Activated CD8-positive, alpha-beta memory T cell treated with anti-CD3 and anti-CD28 coated beads for 48 hours (primary cell): Measurements from ENCODE around the gene HNMT.
"Not testable (repeated sequence)": the region's sequence is repeated elsewhere in the genome, so short reads cannot be mapped to it uniquely, and the experiment has no call there.

Source experiments
- DNase-seq, 3 experiments: peaks; one replicate each; pipeline ENCODE4 v3.0.0-alpha.2; 2020; ENCODE audit warnings: low read depth in 2 of 3, low spot score in 2 of 3

HNMT gene

DNA sequence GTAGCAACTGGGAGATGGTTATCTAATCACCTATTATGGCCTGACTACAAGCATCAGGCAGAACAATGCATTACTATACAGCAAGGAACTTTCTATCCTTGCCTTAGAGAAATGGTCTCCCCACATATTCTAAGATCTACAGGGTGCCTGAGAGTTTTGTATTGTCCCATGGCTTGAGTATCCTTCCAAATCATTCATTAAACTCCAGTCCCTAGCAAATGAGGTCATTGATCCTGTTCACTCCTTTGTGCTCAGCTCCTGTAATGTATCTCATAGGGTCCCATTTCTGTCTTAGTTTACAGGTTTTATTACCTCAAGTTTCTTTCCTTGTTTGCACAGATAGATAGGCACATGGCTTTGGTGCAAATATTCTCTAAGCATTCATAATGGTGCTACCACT lies 9.0 kb downstream of the HNMT start:
- no peak for DNase-seq

DNA sequence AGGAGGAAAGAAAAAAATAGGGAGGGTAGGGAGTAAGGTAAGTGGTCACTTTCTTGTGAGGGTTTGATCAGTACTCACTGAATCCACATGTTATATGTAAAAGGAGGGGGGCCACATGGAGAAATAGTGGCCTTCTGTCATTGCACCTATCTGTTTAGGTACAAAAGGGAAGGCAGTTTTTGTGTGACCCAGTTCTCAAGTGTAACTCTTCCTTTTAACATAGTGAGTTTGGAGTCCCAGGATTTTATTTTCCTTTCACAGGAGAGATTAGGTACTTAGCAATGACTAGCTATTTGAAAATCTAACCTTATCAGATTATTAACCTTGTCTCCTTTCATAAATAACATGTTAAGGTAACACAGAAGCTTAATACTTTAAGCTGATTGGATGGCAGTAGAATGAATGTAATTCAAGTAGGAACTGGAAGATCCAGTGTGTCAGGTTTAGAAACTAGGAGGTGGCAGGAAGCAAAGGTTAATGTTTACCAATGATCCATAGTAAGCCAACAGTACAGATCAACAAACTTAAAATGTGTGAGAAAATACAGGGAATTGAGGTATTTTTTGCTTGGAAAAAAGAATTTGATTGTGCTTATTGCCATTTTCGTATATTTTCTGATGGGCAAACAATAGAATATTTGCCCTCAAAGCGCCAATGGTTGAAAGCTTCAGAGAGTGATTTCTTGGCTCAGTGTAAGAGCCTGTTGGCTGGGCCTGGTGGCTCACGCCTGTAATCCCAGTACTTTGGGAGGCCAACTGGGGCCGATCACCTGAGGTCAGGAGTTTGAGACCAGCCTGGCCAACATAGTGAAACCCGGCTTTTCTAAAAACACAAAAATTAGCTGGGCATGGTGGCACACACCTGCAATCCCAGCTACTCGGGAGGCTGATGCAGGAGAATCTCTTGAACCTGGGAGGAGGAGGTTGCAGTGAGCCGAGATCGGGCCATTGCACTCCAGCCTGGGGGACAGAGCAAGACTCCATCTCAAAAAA lies 11.3 kb downstream of the HNMT start:
- no peak for DNase-seq

- DNase-seq, result no peak
These were observed 12.0 kb downstream of the HNMT start for GRCh38 chr2:137976274-137976673.

- no peak for DNase-seq
These were observed 13.5 kb downstream of the HNMT start for GRCh38 chr2:137977790-137978189.

DNA sequence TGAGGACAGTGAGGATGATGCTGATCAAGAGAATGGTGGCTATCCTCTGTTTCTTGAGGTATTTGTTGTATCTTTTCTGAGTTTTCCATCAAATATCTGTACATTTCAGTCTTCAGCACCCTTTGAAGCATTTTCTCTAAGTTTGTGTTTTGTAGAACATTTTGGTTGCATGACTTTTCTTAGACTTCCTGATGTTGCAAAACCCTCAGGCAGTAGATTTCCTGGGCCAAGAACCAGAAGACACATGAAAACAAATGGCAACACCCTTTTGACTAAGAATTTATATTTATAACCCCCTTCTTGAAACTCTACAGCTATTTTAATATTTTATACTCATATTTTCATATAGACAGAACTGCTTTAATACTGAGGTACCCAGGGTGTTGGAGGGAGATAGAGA lies 16.2 kb downstream of the HNMT start:
- DNase-seq, result no peak

DNA sequence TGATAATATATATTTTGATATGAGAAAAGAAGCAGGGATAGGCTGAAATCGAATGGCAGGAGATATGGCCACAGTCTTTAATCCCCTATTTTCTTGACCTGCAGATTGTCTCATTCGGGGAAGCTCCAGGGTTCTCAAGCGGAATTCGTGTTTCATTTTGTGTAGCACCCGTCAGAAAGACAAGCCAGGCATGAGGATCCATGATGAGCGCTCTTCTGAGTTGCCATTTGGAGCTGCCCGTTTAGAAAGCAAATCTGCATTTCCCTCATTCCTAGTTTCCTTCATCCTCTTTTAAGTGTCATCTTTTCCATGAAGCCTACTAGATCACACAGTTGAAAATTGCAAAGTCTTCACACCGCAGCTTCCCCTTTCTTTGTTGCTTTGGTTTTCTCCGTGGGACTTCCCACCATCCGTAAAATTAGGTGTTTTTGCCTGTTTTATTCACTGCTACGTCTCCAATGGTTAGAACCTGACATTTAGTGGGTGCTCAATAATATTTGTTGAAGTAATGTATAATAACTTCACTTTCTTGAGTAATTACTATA lies 16.9 kb downstream of the HNMT start:
- DNase-seq, result no peak

DNA sequence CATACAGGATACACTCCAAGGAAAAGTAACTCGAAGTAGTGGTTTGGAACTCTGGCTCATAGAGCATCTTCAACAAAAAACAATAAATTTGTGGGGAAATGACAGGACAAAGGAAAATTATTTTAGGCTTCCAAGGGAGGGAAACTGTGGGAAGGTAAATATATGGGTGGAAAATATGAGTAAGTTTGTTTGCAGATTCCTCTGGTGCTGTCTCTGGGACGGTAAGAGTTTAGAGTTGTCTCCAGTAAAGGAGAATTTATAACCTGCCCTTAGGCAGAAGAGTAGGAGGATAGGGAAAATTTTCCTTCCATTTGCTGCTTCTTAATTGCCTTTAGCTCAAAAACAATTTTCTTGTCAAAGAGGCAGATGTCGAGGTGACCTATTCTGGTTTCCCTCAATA lies 19.3 kb downstream of the HNMT start:
- no peak for DNase-seq

DNA sequence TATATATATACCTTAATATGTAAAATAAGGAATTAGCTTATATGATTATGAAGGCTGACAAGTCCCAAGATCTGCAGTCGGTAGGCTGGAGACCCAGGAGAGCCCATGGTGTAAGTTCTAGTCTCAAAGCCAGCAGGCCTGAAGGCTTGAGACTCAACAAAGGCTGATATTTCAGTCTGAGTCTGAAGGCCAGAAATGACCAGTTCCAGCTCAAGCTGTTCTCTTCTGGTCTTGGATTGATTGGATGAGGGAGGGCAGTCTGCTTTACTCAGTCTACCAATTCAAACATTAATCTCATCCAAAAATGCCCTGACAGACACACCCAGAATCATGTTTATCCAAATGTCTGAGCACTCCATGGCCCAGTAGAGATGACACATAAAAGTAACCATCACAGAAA lies 22.0 kb downstream of the HNMT start:
- no peak for DNase-seq

DNA sequence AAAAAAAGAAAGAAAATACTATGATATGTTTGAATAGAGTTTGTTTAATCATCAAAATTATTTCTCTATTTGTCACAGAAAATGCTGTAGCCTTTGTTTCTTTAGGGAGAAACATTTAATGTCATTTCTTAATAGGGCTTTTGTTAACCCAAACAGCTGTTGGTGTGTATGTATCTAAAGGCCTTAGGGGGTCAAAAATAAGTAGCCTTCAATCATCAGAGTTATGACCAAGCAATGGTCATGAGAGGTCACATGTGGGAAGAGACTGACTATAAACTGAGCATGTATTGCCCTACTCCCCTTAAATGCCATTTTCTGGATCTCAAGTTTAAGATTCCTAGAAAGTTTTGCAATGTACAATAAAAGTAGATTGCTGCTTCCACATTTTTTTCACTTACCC lies 22.7 kb downstream of the HNMT start:
- DNase-seq, result no peak

GRCh38 chr2:137991078-137991477 lies 26.8 kb downstream of the HNMT start:
- DNase-seq, result no peak

DNA sequence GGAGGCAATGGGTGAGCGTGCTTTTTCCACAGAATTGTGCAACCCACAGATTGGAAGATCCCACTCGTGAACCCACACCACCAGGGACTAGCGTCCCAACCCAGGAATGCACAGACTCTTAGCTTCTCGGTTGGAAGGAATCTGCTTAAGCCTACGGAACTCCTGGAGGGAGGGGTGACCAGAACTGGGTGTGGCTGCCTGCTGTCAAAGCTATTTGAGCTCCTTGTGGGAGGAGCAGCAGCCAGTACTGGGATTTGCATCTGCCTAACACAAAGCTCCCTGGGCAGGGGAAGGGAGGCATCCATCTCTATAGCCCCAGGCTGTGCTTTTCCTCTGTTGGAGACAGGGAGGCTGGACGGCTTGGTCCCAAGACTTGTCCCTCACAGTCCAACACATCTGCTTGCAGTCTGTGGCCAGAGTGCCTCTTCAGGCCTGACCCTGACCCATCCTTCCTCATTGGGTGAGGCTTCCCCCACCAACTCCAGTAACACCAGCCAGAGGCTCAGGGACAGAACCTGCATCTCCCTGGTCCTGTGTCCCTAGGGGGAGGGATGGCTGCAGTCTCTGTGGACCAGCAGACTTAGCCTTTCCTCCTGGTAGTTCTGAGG lies 27.9 kb downstream of the HNMT start:
- no peak for DNase-seq

DNA sequence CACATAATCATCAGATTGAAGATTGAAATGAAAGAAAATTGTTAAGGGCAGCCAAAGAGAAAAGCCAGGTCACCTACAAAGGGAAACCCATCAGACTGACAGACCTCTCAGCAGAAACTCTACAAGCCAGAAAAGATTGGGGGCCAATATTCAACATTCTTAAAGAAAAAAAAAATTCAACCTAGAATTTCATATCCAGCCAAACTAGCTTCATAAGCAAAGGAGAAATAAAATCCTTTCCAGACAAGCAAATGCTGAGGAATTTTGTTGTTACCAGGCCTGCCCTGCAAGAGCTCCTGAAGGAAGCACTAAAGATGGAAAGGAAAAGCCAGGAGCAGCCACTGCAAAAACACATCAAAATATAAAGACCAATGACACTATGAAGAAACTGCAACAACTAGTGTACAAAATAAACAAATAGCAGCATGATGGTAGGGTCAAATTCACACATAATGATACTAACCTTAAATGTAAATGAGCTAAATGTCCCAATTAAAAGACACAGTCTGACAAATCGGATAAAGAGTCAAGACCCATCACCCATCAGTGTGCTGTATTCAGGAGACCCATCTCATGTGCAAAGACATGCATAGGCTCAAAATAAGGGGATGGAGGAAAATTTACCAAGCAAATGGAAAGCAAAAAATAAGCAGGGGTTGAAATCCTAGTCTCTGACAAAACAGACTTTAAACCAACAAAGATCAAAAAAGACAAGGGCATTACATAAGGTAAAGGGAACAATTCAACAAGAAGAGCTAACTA lies 29.6 kb downstream of the HNMT start:
- not testable (repeated sequence) for DNase-seq

- DNase-seq, result not testable (repeated sequence)
These were observed 31.1 kb downstream of the HNMT start for GRCh38 chr2:137995368-137995767.

DNA sequence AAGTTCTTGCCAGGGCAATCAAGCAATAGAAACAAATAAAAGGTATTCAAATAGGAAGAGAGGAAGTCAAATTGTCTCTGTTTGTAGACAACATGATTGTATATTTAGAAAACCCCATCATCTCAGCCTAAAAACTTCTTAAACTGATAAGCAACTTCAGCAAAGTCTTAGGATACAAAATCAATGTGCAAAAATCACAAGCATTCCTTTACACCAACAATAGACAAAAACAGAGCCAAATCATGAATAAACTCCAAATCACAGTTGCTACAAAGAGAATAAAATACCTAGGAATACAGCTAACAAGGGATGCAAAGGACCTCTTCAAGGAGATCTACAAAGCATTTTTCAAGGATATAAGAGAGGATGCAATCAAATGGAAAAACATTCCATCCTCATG lies 31.9 kb downstream of the HNMT start:
- DNase-seq, result not testable (repeated sequence)

DNA sequence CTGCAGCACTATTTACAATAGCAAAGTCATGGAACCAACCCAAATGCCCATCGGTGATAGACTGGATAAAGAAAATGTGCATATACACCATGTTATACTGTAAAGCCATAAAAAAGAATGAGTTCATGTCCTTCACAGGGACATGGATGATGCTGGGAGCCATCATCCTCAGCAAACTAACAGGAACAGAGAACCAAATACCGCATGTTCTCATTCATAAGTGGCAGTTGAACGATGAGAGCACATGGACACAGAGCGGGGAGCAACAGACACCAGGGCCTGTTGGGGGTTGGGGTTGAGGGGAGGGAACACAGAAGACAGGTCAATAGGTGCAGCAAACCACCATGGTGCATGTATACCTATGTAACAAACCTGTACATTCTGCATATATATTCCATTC lies 33.5 kb downstream of the HNMT start:
- DNase-seq, result no peak

- no peak for DNase-seq
These were observed 34.2 kb downstream of the HNMT start for GRCh38 chr2:137998503-137998902.

DNA sequence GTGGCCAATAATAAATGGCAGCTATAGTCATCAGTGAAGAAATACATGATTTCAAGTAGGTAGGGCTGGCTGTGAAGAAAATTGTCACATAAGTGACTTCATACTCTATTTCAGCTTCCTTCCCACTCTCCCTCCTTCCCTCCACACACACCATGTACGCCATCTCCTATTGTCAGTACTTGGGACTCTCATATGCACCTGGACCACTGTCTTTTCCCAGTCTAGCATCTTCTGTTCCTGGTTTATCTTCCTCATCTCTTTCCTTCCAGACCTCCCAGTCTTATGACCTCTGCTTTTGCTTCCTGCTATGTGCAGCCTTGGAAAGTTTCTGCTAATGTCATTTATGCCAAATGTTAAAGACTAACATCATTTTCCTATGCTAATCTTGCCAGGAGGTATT lies 35.0 kb downstream of the HNMT start:
- DNase-seq, result no peak

- no peak for DNase-seq
These were observed 35.7 kb downstream of the HNMT start for GRCh38 chr2:138000009-138000408.

GRCh38 chr2:138000796-138001195 lies 36.5 kb downstream of the HNMT start:
- DNase-seq, result no peak

GRCh38 chr2:138003411-138003810 lies 39.1 kb downstream of the HNMT start:
- no peak for DNase-seq

- DNase-seq, result no peak
These were observed 43.2 kb downstream of the HNMT start for GRCh38 chr2:138007431-138007830.

- DNase-seq, result no peak
These were observed 45.3 kb downstream of the HNMT start for GRCh38 chr2:138009622-138010021.
